PC-9 (cell line): ENCODE data around the gene ARHGAP10. TPM values are rescaled to one million over a fixed set of nuclear protein-coding genes. Genes with fewer than 3 reads are reported as not detected.

ENCODE experiments used
- BruUV-seq: library from RNA; stranded (reverse); fragments of 400-500 nt; replicated peaks from 2 replicates; lab custom pipeline; 2021; lab: Mats Ljungman, UMichigan
- CTCF ChIA-PET: fragments of 300-600 bp; sonication (Branson Sonifier 250); formaldehyde crosslinking; loops from one replicate; lab custom pipeline; 2022; ENCODE audit warnings: antibody characterized with exemption; lab: Charles Lee
- POLR2A ChIA-PET: fragments of 300-600 bp; sonication (Branson Sonifier 250); formaldehyde crosslinking; loops from one replicate; lab custom pipeline; 2022; ENCODE audit warnings: antibody characterized with exemption; ENCODE audit not compliant: unreplicated experiment; lab: Charles Lee
- DNase-seq, 2 experiments: peaks; one replicate each; pipeline versions ENCODE4 v3.0.0 to v3.0.0-alpha.2; 2015 to 2022; ENCODE audit warnings: mixed read lengths in 1 of 2
- H2AFZ ChIP-seq: fragments of 200-600 bp; sonication (generic); 2 replicates; pipeline ENCODE4 v1.8.1; 2017; ENCODE audit warnings: antibody characterized with exemption
- H3F3A ChIP-seq: fragments of 200-600 bp; sonication (generic); 2 replicates; pipeline ENCODE4 v1.8.1; 2017; ENCODE audit warnings: antibody characterized with exemption, mild to moderate bottlenecking, low read depth; ENCODE audit not compliant: insufficient read depth
- H3K27ac ChIP-seq: fragments of 200-600 bp; sonication (generic); 2 replicates; pipeline ENCODE4 v1.6.1; 2016; ENCODE audit warnings: mixed run types
- H3K27me3 ChIP-seq: fragments of 200-600 bp; sonication (generic); 2 replicates; pipeline ENCODE4 v1.6.1; 2016; ENCODE audit warnings: low read depth, mixed run types; ENCODE audit not compliant: insufficient read depth
- H3K36me3 ChIP-seq: fragments of 200-600 bp; sonication (generic); 2 replicates; pipeline ENCODE4 v1.6.1; 2016; ENCODE audit warnings: low read depth, mixed run types
- H3K4me1 ChIP-seq: fragments of 200-600 bp; sonication (generic); replicated peaks from 2 replicates; pipeline ENCODE4 v1.6.1; 2016; ENCODE audit warnings: mixed run types; ENCODE audit not compliant: insufficient read depth
- H3K4me2 ChIP-seq: fragments of 200-600 bp; sonication (generic); 2 replicates; pipeline ENCODE4 v1.6.1; 2017; ENCODE audit warnings: mixed run types
- H3K4me3 ChIP-seq: fragments of 200-600 bp; sonication (generic); 2 replicates; pipeline ENCODE4 v1.6.1; 2016; ENCODE audit warnings: mixed run types
- H3K79me2 ChIP-seq: fragments of 200-600 bp; sonication (generic); 2 replicates; pipeline ENCODE4 v1.6.1; 2017; ENCODE audit warnings: low read depth, mixed run types
- H3K9me2 ChIP-seq: fragments of 200-600 bp; sonication (generic); 2 replicates; pipeline ENCODE4 v1.8.1; 2017; ENCODE audit warnings: mild to moderate bottlenecking; ENCODE audit not compliant: insufficient read depth
- H3K9me3 ChIP-seq: fragments of 200-600 bp; sonication (generic); 2 replicates; pipeline ENCODE4 v1.8.1; 2016; ENCODE audit warnings: low read depth; ENCODE audit not compliant: insufficient read depth
- H4K20me1 ChIP-seq: fragments of 200-600 bp; sonication (generic); 2 replicates; pipeline ENCODE4 v1.8.1; 2017; ENCODE audit not compliant: insufficient read depth
- CTCF ChIP-seq: fragments of 200-600 bp; sonication (generic); conservative IDR thresholded peaks from 2 replicates; pipeline ENCODE4 v1.6.1; 2017; ENCODE audit warnings: mixed run types, antibody characterized with exemption, mild to moderate bottlenecking, moderate library complexity
- EZH2 ChIP-seq: fragments of 200-600 bp; sonication (generic); IDR thresholded peaks from 2 replicates; pipeline ENCODE4 v1.8.0; 2017; ENCODE audit warnings: antibody characterized with exemption, low read depth
- intact Hi-C: fragments of 100-400 bp; cut with micrococcal nuclease; formaldehyde crosslinking; loops from one replicate; pipeline ENCODE4 v1.10.0; 2022; ENCODE audit not compliant: unreplicated experiment
- total RNA-seq: library from RNA; stranded (reverse); gene quantifications from 2 replicates; pipeline ENCODE4 v1.2.3, GENCODE V29; 2021

ARHGAP10 gene
- total RNA-seq, 1 experiment from 2014 or later = 27.5 TPM

DNA sequence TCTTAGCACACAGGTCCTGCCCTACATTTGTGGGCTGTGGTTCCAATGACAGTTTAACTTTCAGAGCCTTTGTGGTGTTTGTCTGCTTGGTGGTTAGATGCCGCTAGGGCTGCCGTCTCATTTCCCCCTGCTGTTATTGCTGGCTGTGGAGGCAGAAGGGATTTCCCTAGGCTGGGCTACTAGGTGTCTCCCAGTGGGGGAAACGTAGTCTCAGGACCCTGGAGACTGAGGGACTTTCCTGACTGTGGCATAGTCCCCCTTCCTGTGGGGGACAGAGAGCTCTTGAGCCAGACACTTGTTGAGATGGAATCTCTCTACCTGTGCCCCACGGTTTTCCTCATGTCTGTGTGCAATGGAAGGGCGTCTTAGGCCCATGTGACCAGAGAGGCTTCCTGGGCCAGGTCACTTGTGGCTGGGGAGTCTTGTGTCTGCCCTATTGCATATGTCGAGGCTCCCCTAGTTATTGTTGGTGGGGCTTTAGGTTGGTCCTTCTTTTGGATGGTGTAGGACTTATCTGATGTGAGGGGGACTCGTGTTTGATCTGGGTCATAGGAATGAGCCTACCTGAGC lies 68.2 kb downstream of the ARHGAP10 start:
- POLR2A ChIA-PET = no interaction called here
- Histone ChIP-seq H3F3A (no peaks in the 10 kb centered on the region), H3K27ac (no peak overlapping the region), H3K4me1 (peaks cover 7% of the 10 kb centered on the region; the same call in 1 of the 2 replicates), H3K36me3 (no peaks in the 10 kb centered on the region), H4K20me1 (no peaks in the 10 kb centered on the region), H3K4me3 (no peak overlapping the region), H3K4me2 (no peak overlapping the region), H3K27me3 (no peaks in the 10 kb centered on the region), H3K9me2 (no peaks in the 10 kb centered on the region), H3K9me3 (no peaks in the 10 kb centered on the region), H3K79me2 (peaks cover 50% of the 10 kb centered on the region), H2AFZ (no peak overlapping the region)
- no TSS peak for BruUV-seq
- CTCF ChIA-PET = no interaction called here
- intact Hi-C loops = no loop called here
- TF ChIP-seq CTCF = no peak
- TF ChIP-seq EZH2 = no peak
- DNase-seq = no peak

DNA sequence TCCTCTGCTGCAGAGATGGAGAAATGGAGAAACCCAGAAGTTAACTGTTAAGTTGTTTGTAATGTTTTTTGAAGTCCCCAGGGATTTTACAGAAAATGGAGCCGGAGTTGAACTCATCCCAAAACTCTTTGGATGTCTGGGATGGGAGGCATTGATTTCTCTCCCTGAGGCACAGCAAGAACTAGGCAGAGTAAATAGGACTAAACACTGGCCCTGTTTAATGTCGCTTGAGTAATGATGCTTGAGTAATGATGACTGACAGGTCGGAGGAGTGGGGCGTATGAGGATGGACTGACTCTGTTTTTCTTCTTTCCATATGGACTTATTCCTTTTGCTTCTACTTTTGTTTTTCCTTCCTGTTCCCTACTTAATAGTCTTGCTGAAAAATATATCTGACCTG lies 69.9 kb downstream of the ARHGAP10 start:
- H4K20me1 ChIP-seq = no peaks in the 10 kb centered on the region
- H3K79me2 ChIP-seq = peaks cover 46% of the 10 kb centered on the region
- CTCF ChIA-PET = no interaction called here
- DNase-seq = no peak
- H3K9me2 ChIP-seq = no peaks in the 10 kb centered on the region
- H3K4me1 ChIP-seq = peaks cover 7% of the 10 kb centered on the region; the same call in 1 of the 2 replicates
- no peaks in the 10 kb centered on the region for H3K9me3 ChIP-seq
- H3K4me2 ChIP-seq = no peak overlapping the region
- BruUV-seq = no TSS peak
- TF ChIP-seq EZH2 (no peak), CTCF (no peak)
- no peak overlapping the region for H3K4me3 ChIP-seq
- H3F3A ChIP-seq = no peaks in the 10 kb centered on the region
- POLR2A ChIA-PET = no interaction called here
- H2AFZ ChIP-seq = no peak overlapping the region
- intact Hi-C loops = no loop called here
- H3K27ac ChIP-seq = no peak overlapping the region
- H3K27me3 ChIP-seq = no peaks in the 10 kb centered on the region
- no peaks in the 10 kb centered on the region for H3K36me3 ChIP-seq

GRCh38 chr4:147802346-147802745 lies 70.5 kb downstream of the ARHGAP10 start:
- H3F3A ChIP-seq = no peaks in the 10 kb centered on the region
- intact Hi-C loops = no loop called here

More at GRCh38 chr4:147802346-147802745, 70.5 kb downstream of the ARHGAP10 start:
- BruUV-seq = no TSS peak
- no peaks in the 10 kb centered on the region for H3K9me2 ChIP-seq
- peaks cover 7% of the 10 kb centered on the region; the same call in 1 of the 2 replicates for H3K4me1 ChIP-seq
- H3K79me2 ChIP-seq = peaks cover 43% of the 10 kb centered on the region
- TF ChIP-seq CTCF (no peak), EZH2 (no peak)
- H3K4me3 ChIP-seq = no peak overlapping the region
- no peaks in the 10 kb centered on the region for H4K20me1 ChIP-seq
- CTCF ChIA-PET = no interaction called here
- no peak for DNase-seq
- no peaks in the 10 kb centered on the region for H3K36me3 ChIP-seq
- no peak overlapping the region for H3K27ac ChIP-seq
- no peak overlapping the region for H3K4me2 ChIP-seq
- H3K9me3 ChIP-seq = no peaks in the 10 kb centered on the region
- no peak overlapping the region for H2AFZ ChIP-seq
- no peaks in the 10 kb centered on the region for H3K27me3 ChIP-seq
- POLR2A ChIA-PET = no interaction called here
